ENCODE results near the gene MFAP2.
A peak's percentile ranks its signal among the peaks of the same experiment; 100 is the strongest.
"Not testable (repeated sequence)": the region's sequence is repeated elsewhere in the genome, so short reads cannot be mapped to it uniquely, and the experiment has no call there.

Gene MFAP2

DNA sequence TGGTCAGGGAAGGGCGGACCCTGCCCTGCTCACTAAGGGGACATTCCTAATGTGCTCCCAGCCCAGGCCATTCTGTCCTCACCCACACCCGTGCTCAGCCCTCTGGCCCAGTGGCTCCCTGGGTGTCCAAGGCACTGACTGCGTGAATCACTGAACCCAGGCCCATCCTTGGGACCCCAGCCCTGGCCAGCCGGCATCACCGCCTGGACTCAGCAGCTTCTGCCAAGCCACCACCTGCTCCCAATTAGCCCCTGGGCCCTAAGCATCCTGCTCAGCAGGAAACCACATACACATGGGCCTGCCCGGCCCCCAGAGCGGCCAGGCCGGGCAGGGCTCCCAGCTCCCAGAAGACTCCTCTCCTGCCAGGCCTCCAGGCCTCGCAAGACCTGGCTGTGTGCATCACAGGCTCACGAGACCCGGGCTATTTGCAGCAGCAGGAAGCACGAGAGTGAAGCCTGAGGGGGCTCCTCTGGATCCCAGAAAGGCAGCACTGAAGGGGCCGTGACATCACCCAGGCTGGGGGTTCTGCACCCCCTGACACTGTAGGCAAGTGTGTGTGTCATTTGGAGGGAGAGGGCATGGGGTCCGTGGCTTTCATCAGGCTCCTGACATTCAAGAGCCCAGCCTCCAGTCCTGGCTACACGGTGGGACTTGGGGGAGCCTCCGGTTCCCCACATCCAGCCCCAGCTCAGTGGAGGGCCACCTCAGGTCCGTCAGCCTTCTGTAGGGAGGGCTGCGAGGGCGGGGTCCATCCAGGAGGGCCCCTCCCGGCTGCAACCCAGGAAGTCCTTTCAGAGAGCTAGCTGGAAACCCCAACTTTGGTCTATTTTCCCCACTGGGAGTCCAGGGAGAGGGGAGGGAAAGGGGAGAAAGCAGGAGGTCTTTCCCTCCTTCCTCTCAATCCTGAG lies 1.6 kb downstream of the MFAP2 start:
- no peak for DNase-seq

DNA sequence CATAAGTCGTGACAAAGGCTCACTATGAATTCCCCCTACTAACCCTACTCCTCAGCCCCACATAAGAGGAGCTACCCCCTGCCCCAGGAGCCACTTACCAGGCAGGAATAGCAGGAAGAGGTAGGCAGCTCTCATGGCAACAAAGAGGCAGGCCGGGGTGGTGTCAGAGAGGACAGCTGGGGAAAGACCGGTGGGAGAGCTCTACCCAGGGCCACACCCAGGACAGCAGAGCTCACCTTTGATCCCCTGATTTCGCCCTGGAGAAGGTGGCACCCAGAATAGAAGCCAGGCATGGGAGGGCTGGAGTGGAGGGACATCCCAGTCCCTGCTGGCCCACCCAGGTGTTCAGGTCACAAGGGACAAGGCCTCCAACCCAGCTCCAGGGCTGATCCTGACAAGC lies 2.3 kb downstream of the MFAP2 start:
- DNase-seq: no peak

DNA sequence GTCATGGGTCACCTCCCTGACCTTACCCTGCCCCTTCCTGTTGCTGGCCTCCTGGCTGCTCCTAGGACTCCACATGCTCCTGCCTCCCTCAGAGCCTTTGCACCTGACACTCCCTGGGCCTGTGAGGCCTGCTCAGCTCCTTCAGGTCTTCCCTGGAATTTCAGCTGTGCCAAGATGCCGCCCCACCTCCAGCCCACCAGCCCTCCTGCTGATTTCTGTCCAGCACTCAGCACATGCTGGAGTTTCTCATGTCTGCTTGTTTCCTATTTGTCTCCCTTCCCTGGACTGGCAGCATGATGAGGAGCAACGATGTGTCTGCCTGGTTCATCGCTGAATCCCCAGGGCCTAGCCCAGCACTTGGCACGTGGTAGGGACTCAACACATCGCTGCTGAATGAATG lies 3.0 kb downstream of the MFAP2 start:
- no peak for DNase-seq

DNA sequence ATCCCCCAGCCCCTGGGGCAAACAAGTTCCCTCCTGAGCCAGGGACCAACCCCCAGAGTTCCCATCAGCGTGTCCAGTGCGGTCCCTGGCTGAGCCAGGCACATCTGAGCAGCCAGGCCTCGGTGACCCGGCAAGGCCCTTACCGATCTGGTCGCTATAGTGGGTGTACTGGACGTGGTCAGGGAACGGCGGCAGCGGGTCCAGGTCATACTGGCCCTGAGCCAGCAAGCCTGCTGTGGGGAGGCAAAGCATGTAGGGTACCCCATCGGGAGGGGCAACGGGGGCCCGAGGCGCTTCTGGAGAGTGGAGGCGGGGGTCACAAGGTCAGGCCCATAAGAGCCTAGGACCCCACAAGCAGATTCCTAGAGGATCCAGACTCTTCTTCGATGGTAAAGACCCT lies 3.5 kb downstream of the MFAP2 start:
- DNase-seq: no peak

DNA sequence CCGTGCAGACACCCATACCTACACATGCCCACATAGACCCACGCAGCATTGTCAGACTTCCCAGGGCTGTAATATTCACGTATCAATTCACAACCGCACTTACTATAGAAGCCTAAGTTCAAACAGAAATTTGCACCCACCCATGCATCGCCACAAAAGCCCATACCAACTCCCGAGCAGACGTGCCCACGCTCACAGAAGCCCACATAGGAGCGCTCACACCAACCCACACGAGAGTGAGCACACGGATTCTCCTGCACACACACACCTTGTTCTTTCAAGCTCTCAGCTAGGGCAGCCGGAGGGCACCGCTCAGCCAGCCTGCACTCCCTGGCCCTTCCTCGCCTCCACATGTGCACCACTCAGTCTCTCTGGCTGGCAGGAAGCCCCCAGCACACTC lies 4.6 kb downstream of the MFAP2 start:
- DNase-seq: no peak

DNA sequence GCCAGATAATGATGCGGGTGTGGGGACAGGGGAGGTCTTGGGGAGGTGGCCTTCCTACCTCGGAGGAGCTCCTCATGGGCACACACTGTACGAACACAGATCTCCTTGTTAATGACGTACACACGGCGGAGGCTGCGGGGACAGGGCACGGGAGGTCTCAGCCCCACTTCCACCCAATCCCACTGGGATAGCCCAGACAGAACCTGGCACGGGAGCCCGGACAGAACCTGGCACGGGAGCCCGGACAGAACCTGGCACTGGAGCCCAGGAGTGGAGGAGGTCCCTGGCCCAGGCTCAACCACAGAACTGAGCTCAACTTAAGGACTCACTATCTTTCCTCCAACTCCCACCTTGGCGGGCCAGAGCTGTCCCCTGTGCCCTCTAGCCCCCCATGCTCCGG lies 5.2 kb downstream of the MFAP2 start:
- no peak for DNase-seq

DNA sequence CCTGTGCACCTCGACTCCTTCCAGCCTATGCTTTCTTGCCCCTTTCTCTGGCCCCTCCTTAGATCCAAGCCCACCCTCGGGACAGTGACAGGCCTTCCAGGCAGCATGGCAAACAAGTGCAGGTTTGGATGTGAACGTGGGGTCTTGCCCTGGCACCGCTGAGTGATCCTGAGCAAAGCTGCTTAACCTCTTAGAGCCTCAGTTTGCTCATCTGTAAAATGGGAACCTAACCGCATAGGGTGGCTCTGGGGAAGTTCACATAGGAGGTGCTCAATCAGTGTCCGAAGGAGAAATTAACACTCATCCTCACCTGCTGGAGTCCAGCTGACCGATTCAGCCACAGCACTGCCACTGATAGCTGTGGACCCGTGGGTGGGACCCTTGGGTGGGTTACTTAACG lies 7.2 kb downstream of the MFAP2 start:
- no peak for DNase-seq

DNA sequence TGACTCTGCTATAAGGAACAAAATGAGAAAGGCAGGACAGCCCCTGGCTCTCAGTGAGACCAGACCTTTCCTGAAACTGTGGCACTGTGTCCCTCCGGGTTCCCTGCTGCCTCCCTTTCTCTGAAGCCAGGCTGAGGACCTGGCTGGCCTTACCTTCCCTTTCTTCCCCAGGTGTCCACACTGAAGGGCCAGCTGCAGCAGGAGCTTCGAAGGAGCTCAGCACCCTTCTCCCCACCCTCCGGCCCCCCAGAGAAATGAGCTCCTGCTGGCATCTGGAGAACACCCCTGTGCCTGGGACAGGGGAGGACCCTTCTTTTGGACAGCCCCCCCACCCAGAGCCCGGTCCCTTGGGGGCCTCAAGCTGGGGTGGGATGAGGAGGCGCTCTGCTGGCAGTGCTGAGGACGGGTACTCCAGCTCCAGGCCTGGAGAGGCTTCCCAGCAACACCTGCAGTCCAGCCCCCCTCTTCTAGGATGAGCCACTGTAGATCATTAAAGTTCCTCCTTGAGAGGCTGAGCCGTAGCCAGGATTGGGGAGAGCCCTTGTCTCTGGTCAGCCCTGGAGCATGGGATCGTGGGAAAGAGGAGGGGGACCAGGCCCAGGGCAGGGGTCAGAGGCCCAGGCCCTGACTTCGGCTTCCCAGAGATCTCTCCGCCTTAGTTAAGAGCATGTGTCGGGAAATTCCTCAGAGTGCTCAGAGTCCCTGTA lies 8.1 kb downstream of the MFAP2 start:
- no peak for DNase-seq

DNA sequence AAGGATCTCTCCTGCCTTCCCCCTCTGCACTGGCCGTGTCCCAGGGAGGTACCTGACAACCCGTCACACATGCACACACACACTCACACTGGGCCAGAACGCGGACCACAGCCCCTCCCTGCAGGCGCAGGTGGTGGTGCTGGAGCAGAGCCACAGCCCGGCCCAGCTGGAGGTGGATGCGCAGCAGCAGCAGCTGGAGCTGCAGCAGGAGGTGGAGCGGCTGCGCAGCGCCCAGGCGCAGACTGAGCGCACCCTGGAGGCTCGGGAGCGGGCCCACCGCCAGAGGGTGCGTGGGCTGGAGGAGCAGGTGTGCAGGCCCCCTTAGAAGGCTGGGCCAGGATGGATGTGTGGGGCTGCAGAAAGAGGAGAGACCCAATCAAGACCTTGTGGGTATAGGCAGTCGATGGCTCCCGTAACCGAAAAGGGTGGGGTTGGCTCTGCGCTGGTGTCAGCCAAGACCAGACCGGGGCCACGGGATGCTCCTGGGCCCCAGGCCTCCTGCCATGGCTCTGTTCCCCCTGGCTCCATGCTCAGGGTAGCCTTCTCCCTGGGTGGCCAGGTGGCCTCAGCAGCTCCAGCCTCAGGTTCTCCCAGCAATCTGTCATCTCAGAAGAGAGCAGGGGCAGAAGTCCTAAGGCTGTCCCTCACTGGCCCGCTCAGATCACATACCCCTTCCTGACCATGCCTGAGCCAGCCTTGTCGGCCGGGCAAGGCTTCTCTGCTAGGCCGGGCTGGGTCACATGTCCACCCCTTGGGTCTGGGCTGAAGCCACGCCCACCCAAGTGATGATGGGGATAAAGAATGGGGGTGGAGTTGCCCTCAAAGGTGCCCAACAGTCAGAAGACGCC lies 8.9 kb downstream of the MFAP2 start:
- DNase-seq: no peak

DNA sequence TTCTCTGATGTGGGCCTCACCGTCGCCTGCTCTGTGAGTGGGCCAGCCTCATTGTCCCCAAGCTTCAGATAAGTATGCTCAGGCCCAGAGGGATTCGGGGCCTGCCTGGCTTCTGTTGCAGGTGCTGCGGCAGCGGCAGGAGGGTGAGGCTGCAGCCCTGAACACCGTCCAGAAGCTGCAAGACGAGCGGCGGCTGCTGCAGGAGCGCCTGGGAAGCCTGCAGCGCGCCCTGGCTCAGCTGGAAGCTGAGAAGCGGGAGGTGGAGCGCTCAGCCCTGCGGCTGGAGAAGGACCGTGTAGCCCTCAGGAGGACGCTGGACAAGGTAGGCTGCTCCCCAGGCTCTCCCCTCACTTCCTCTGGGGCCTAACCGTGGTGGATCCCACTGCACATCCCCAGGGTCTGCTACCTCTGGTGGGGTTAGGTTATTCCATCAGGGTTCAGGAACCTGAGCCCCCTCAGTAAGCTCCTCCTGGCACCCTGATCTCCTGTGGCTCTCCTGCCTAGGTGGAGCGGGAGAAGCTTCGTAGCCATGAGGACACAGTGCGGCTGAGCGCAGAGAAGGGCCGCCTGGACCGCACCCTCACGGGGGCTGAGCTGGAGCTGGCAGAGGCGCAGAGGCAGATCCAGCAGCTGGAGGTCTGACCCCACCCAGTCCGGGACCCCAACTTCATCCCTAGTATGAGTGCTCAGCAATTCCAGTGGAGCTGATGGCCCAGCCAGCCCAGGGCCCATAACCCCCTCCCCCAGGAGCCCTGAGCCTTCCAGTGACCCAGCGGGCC lies 10.1 kb downstream of the MFAP2 start:
- DNase-seq: no peak

DNA sequence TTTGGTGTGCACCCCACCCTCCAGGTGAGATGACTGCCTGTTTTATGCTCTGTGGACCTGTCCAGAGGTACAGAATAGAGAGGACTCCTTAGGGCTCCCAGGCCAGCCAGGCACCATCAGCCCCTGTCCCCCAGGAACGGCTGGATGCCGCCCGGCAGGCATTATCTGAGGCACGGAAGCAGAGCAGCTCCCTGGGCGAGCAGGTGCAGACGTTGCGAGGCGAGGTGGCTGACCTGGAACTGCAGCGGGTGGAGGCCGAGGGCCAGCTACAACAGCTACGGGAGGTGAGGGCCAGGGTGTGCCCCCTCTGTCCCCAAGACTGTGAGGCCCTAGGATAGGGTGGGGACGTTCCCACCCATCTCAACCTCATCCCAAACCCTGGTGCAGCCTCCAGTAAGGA lies 10.8 kb downstream of the MFAP2 start:
- no peak for DNase-seq

DNA sequence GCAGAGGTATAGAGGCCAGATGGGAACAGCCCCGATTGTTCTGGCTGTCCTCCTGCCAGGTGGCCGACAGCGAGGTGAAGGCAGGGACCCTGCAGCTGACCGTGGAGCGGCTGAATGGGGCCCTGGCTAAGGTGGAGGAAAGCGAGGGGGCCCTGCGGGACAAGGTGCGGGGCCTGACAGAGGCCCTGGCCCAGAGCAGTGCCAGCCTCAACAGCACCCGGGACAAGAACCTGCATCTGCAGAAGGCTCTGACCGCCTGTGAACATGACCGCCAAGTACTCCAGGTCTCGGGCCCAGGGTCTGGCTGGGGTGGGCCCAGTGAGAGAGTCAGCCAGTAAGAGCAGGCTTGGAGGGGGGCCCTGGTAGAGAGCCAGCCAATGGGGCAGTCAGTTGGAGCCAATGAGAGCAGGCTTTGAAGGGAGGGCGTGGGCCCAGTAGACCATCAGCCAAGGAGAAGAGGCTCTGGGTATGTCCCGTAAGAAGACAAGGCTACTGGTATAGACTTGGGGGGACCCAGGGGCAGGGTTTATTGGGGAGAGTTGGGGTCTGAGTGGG lies 11.3 kb downstream of the MFAP2 start:
- no peak for DNase-seq

DNA sequence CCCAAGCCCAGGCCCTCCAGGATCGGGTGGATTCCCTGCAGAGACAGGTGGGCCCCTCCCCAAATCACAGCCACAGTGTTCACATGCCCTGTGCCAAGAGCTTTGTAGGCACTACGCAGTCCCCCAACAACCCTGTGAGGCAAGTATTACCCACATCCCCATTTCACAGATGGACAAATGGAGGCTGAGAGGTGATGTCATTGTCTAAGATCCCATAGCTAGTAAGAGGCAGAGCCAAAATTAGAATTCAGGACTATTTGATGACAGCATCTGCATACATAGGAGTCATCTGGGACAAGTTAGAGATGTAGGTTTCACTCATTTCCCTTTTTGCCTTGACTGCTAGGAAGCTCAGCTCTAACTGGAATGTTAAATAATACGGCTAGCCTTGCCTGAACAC lies 12.0 kb downstream of the MFAP2 start:
- DNase-seq: no peak

DNA sequence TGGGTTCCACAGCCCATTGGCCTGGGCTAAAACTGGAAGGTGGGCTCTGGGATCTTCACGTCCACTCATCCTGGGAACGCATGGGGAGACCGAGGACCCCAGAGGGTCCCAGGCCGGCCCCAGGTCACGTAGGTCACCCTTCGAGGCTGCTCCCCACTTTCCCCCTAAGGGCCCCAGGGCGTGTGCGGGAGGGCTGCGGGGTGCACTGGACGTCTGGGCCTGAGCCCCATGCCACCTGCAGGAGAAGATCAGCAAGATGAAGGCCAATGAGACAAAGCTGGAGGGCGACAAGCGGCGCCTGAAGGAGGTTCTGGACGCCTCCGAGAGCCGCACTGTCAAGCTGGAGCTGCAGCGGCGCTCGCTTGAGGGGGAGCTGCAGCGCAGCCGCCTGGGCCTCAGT lies 12.5 kb downstream of the MFAP2 start:
- DNase-seq: no peak

DNA sequence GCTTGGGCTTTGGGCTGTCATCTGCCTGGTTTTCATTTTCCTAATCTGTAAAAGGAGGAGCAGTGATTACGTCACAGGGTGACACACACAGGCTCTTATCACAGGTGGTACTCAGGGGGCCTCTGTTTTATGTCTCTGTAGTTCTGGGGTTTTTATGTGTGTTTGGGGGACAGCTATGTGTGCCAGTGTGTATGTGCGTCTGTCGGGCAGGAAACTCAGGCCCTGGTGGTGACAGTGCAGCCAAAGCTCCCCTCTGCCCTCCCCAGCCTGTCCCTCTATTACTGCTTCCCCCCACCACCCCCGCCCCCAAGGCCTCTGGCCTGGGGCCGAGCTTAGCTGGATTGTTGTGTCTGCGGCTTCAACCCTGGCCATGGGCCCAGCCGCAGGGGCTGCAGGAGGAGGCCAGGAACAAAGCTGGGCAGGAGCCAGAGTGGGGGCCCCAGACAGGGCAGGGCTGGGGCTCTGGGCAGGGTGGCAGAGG lies 13.3 kb downstream of the MFAP2 start:
- no peak for DNase-seq

DNA sequence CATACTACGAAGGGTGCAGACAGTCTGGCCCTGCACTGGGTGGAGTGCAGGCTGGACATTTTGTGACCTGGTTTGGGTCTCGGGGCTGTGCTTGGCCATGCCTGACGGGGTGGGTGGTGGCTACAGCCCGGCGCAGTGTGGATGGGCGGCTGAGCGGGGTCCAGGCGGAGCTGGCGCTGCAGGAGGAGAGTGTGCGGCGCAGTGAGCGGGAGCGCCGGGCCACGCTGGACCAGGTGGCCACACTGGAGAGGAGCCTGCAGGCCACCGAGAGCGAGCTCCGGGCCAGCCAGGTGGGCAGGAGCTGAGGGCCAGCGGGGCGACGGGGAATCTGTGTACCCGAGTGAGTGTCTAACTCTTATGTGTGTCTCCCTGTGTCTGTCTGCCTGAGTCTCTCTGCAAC lies 14.1 kb downstream of the MFAP2 start:
- DNase-seq: no peak

DNA sequence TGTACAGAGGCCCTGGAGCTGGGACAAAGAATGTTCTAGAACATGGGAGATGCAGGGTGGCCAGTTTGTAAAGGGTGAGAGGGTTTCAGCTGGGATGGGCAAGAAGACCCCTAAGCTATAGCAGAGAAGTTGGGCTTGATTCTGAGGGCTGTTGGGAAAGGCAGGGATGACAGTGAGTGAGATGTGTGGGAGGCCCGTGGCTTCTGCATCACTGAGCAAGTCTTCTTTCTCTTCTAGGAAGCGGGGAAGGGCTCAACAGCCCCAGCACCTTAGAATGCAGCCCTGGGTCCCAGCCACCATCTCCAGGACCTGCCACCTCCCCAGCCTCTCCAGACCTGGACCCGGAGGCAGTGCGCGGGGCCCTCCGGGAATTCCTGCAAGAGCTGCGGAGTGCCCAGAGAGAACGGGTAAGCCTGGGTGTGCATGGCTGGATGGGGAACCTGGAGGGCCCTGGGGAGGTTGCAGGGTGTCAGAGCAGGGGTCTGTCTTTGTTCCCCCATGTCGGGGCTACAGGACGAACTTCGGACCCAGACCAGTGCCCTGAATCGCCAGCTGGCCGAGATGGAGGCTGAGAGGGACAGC lies 14.8 kb downstream of the MFAP2 start:
- DNase-seq: no peak

DNA sequence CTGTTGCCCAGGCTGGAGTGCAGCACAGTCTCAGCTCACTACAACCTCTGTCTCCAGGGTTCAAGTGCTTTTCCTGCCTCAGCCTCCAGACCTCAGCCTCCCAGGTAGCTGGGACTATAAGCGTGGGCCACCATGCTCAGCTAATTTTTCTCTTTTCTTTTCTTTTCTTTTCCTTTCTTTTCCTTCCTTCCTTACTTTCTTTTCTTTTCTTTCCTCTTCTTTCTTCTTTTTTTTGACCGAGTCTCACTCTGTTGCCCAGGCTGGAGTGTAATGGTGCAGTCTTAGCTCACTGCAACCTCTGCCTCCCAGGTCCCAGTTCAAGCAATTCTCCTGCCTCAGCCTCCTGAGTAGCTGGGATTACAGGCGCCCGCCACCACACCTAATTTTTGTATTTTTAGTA lies 16.3 kb downstream of the MFAP2 start:
- not testable (repeated sequence) for DNase-seq

DNA sequence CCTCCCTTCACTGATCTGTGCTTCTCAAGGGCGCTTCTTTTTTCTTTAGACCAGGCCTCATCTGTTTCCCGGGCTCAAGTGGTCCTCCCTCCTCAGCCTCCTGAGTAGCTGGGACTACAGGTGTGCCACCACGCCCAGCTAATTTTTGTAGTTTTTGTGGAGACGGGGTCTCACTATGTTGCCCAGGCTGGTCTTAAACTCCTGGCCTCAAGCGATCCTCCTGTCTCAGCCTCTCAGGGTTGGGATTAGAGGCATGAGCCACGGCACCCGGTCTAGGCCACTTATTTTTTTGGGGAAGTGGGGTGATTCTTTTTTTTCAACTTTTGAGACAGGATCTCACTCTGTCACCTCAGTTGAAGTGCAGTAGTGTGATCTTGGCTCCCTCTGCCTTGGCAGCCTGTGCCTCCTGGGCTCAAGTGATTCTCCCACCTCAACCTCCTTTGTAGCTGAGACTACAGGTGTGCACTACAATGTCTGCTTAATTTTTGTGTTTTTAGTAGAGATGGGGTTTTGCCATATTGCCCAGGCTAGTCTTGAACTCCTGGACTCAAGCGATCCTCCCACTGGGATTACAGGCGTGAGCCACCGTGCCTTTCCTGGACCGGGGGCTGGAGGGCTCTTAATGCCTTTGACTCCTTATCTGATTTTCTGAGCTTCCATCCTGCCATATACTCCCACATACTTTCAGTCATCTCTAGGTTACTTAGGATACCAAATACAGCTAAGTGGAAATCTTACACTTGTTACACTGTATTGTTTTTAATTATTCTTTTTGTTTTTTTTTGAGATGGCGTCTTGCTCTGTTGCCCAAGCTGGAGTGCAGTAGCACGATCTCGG lies 18.9 kb downstream of the MFAP2 start:
- DNase-seq: no peak

DNA sequence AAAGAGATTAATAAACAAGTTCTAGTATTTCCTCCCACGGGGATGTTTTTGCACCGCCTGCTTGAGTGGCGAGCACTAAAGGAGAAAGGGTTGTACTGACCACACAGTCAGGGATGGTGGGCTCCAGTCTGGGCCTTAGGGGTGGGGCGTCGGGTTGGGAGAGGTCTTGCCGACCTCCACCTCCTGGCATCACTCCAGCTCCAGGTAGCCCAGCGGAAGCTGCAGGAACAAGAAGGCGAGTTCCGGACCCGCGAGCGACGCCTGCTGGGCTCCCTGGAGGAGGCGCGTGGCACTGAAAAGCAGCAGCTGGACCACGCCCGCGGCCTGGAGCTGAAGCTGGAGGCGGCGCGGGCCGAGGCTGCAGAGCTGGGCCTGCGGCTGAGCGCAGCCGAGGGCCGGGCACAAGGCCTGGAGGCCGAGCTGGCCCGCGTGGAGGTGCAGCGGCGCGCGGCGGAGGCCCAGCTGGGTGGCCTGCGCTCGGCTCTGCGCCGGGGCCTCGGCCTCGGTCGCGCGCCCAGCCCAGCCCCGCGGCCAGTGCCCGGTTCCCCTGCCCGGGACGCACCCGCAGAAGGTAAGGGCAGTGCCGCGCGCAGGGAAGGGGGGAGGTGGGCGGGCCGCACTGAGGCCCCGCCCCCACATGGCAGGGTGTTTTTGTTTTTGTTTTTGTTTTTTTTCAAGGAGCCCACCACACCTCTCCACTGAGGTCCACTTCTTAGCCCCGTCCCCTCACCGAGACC lies 19.7 kb downstream of the MFAP2 start:
- DNase-seq: peak; percentile 86

Measured in CD4-positive, alpha-beta T cell treated with Interleukin-6 for 4 hours (primary cell).